PFSK-1 (cell line): ENCODE measurements around the gene ATXN7L3B.

Source experiments
- FOXP2 ChIP-seq: optimal IDR thresholded peaks from 2 replicates; pipeline ENCODE3; 2011; ENCODE audit warnings: borderline replicate concordance, control low read depth, inconsistent platforms; ENCODE audit not compliant: insufficient read depth; ENCODE audit errors: extremely low read length, extremely low read depth
- POLR2AphosphoS5 ChIP-seq: IDR thresholded peaks from 2 replicates; pipeline ENCODE4 v1.6.1; 2012; ENCODE audit warnings: low read depth, mild to moderate bottlenecking, control low read depth, low read length, moderate library complexity
- REST ChIP-seq, 2 experiments: IDR thresholded peaks; 2 replicates each; pipeline versions ENCODE4 v1.6.1 to v1.8.0; 2011 to 2012; ENCODE audit warnings: low read depth in 2 of 2, low read length in 2 of 2, control low read depth in 1 of 2, inconsistent platforms in 1 of 2, mild to moderate bottlenecking in 1 of 2, moderate library complexity in 1 of 2; ENCODE audit not compliant: insufficient read depth in 1 of 2
- SIN3A ChIP-seq: IDR thresholded peaks from 2 replicates; pipeline ENCODE4 v1.6.1; 2012; ENCODE audit warnings: mild to moderate bottlenecking, low read length, moderate library complexity, borderline replicate concordance; ENCODE audit not compliant: insufficient read depth
- TAF1 ChIP-seq: IDR thresholded peaks from 2 replicates; pipeline ENCODE4 v1.6.1; 2012; ENCODE audit warnings: low read length, control low read depth, borderline replicate concordance; ENCODE audit not compliant: insufficient read depth

The ATXN7L3B gene

GRCh38 chr12:74578486-74578885, 40.9 kb downstream of the ATXN7L3B start:
- TF ChIP-seq REST (IDR thresholded peaks at IDR 0.05; ENCODE audit: insufficient read depth in 1 of 2, low read depth in 2 of 2, low read length in 2 of 2) (no peak), TAF1 (no peak), FOXP2 (no peak), POLR2AphosphoS5 (no peak), SIN3A (no peak)

- TF ChIP-seq FOXP2 (no peak), REST (IDR thresholded peaks at IDR 0.05; ENCODE audit: insufficient read depth in 1 of 2, low read depth in 2 of 2, low read length in 2 of 2) (no peak), POLR2AphosphoS5 (no peak), TAF1 (no peak), SIN3A (no peak)
These were observed 41.8 kb downstream of the ATXN7L3B start for GRCh38 chr12:74579446-74579845.

- TF ChIP-seq REST (IDR thresholded peaks at IDR 0.05; ENCODE audit: insufficient read depth in 1 of 2, low read depth in 2 of 2, low read length in 2 of 2): no peak
- no peak for TF ChIP-seq FOXP2
- no peak for TF ChIP-seq TAF1
- no peak for TF ChIP-seq POLR2AphosphoS5
These were observed 42.3 kb downstream of the ATXN7L3B start for GRCh38 chr12:74579981-74580380.

GRCh38 chr12:74581439-74581838, 43.8 kb downstream of the ATXN7L3B start:
- TF ChIP-seq SIN3A (no peak), FOXP2 (no peak), POLR2AphosphoS5 (no peak), REST (IDR thresholded peaks at IDR 0.05; ENCODE audit: insufficient read depth in 1 of 2, low read depth in 2 of 2, low read length in 2 of 2) (no peak), TAF1 (no peak)

GRCh38 chr12:74584483-74585062, 46.9 kb downstream of the ATXN7L3B start:
- TF ChIP-seq TAF1 (no peak), POLR2AphosphoS5 (no peak), REST (IDR thresholded peaks at IDR 0.05; ENCODE audit: insufficient read depth in 1 of 2, low read depth in 2 of 2, low read length in 2 of 2) (no peak), SIN3A (no peak), FOXP2 (no peak)
